Brain microvascular endothelial cell (primary cell): Measurements from ENCODE around the gene TRIM2.

Experiments used
- DNase-seq: peaks from one replicate; pipeline ENCODE4 v3.0.0-alpha.2; 2020
- H3K27ac ChIP-seq: fragments of 250-450 bp; sonication (Bioruptor Pico); 2 replicates; pipeline ENCODE4 v1.5.1; 2020; ENCODE audit warnings: mild to moderate bottlenecking, moderate library complexity
- H3K27me3 ChIP-seq: fragments of 250-450 bp; sonication (Bioruptor Pico); replicated peaks from 2 replicates; pipeline ENCODE4 v1.5.1; 2020; ENCODE audit warnings: mild to moderate bottlenecking
- H3K36me3 ChIP-seq: fragments of 250-450 bp; sonication (Bioruptor Pico); replicated peaks from 2 replicates; pipeline ENCODE4 v1.5.1; 2020; ENCODE audit warnings: mild to moderate bottlenecking
- H3K4me3 ChIP-seq: 2 replicates; pipeline ENCODE4 v1.5.1; 2011; ENCODE audit warnings: low read depth, mild to moderate bottlenecking, control low read depth, low read length, moderate library complexity
- CTCF ChIP-seq: IDR thresholded peaks from 2 replicates; pipeline ENCODE4 v1.5.1; 2011; ENCODE audit warnings: low read depth, mild to moderate bottlenecking, moderate library complexity, low read length, control low read depth, inconsistent platforms; ENCODE audit errors: missing control alignments
- in situ Hi-C: cut with HindIII; loops from 2 replicates; pipeline ENCODE4 v1.10.0; 2017; ENCODE audit warnings: low sequenced_read_pairs, low pct_ligation_motif_present

TRIM2 gene

DNA sequence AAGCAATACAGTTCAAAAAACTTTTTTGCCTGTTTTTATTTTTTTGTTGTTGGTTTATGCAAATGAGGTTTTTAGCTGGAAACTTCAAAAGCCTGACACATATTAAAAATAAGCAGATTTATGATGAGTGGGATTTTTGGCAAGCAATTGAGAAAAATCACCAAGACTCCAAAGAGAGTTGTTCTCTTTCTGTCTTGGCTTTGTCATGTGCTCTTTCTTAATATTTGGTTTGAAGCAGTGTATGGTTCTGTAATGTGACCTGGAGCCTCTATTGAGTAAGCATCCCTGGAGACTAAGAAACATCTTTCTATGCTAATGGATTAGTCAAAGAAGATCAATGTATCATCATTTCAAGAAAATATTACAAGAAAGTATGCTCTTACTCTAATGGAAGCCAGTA, 11.7 kb downstream of the TRIM2 start:
- DNase-seq, result no peak
- H3K27ac ChIP-seq, result no peak overlapping the region
- H3K36me3 ChIP-seq, result no peaks in the 10 kb centered on the region
- in situ Hi-C loops, result no loop called here
- no peak for TF ChIP-seq CTCF
- no peaks in the 10 kb centered on the region for H3K27me3 ChIP-seq
- no peak overlapping the region for H3K4me3 ChIP-seq

DNA sequence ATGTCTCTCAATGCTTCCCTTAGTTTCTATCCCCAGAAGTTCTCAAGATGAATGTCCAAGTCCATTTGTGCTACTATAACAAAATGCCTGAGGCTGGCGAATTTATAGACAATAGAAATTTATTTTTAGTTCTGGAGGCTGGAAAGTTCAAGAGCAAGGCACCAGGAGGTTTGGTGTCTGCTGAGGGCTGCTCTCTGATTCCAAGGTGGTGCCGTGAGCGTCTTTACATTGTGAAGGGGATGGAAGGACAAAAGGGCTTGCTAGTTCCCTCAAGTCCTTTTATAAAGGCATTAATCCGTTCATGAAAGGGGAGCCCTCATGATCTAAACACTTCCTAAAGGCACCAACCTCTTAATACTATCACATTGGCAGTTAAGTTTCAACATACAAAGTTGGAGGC, 12.3 kb downstream of the TRIM2 start:
- Histone ChIP-seq H3K36me3 (no peaks in the 10 kb centered on the region), H3K4me3 (no peak overlapping the region), H3K27ac (no peak overlapping the region), H3K27me3 (no peaks in the 10 kb centered on the region)
- in situ Hi-C loops, result no loop called here
- TF ChIP-seq CTCF, result no peak
- DNase-seq, result no peak

DNA sequence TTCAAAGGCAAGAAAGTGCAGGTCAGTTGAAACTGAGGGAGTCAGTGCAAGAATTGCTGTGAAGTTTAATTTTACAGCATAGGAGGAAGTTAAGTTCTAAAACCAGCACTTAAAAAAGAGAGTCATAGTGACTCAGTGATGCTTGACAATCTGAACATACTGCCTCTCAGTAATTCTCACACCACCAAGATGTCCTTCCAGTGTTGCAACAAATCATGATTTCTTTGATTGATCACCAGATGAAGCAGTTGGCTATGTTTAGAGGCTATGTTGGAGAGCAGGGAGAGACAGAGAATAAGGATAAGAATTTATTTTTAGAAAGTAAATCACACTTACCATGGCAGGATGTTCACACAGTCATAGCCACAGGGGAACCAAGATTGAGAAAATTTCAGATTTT, 13.2 kb downstream of the TRIM2 start:
- H3K27ac ChIP-seq, result no peak overlapping the region
- H3K27me3 ChIP-seq, result no peaks in the 10 kb centered on the region
- TF ChIP-seq CTCF, result no peak
- no peak overlapping the region for H3K4me3 ChIP-seq
- no peaks in the 10 kb centered on the region for H3K36me3 ChIP-seq
- no peak for DNase-seq
- in situ Hi-C loops, result no loop called here

- H3K36me3 ChIP-seq, result no peaks in the 10 kb centered on the region
- no peak overlapping the region for H3K27ac ChIP-seq
- no peak for TF ChIP-seq CTCF
- no peak overlapping the region for H3K4me3 ChIP-seq
- DNase-seq, result no peak
- in situ Hi-C loops, result no loop called here
- no peaks in the 10 kb centered on the region for H3K27me3 ChIP-seq
These were observed 14.7 kb downstream of the TRIM2 start for GRCh38 chr4:153218961-153219360.

DNA sequence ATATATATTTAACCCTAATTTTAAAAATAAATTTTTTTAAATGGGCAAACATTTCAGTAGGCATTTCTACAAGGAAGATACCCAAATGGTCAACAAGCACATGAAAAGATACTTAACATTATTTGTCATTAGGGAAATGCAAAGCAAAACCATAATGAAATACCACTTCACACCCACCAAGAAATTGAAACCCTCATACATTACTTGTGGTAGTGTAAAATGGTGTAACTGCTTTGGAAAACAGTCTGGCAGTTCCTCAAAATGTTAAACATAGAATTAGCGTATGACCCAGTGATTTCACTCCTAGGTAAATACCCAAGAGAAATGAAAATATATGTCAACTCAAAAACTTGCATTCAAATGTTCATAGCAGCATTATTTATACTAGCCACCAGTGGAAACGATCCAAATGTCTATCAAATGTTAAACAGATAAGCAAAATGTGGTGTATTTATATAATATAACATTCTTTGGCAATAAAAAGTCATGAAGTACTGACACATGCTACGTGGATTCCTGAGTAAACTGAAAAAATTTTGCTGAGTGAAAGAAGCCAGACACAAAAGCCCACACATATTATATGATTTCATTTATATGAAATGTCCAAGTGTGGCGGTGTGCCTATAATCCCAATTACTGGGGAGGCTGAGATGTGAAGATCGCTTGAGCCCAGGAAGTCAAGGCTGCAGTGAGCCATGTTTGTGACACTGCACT, 16.6 kb downstream of the TRIM2 start:
- DNase-seq, result no peak
- in situ Hi-C loops, result no loop called here
- no peak overlapping the region for H3K27ac ChIP-seq
- H3K4me3 ChIP-seq, result no peak overlapping the region
- TF ChIP-seq CTCF, result no peak
- no peaks in the 10 kb centered on the region for H3K27me3 ChIP-seq
- H3K36me3 ChIP-seq, result no peaks in the 10 kb centered on the region
